Activated CD8-positive, alpha-beta T cell treated with anti-CD3 and anti-CD28 coated beads, Interleukin-2, amount 10 ng/mL, durations not matched to agents 7 days and 5 days (primary cell): ENCODE measurements around the gene CHST5. TPM values are rescaled to one million over a fixed set of nuclear protein-coding genes. Genes with fewer than 3 reads are reported as not detected.
"Not testable (repeated sequence)": the region's sequence is repeated elsewhere in the genome, so short reads cannot be mapped to it uniquely, and the experiment has no call there.

Experiments used
- ATAC-seq: fragments of 150-1000 bp; cut with Tn5 transposase; one replicate; pipeline ENCODE4 v1.10.0; 2021; ENCODE audit warnings: moderate library complexity
- CTCF ChIA-PET: fragments of 350-600 bp; sonication (Branson Sonifier 250); formaldehyde crosslinking; loops from one replicate; lab custom pipeline; 2021; ENCODE audit warnings: antibody characterized with exemption; lab: Charles Lee
- POLR2A ChIA-PET: fragments of 350-600 bp; sonication (Branson Sonifier 250); formaldehyde crosslinking; loops from one replicate; lab custom pipeline; 2021; ENCODE audit warnings: antibody characterized with exemption; lab: Charles Lee
- DNase-seq: peaks from one replicate; pipeline ENCODE4 v3.0.0-alpha.2; 2020
- H3K27ac Mint-ChIP-seq: one replicate; pipeline ENCODE4 v1.8.0; 2021; ENCODE audit warnings: mild to moderate bottlenecking, mixed read lengths
- H3K27me3 Mint-ChIP-seq: one replicate; pipeline ENCODE4 v1.8.0; 2021; ENCODE audit warnings: low read depth, mixed read lengths
- H3K36me3 Mint-ChIP-seq: one replicate; pipeline ENCODE4 v1.8.0; 2021; ENCODE audit warnings: low read depth, mixed read lengths
- H3K4me1 Mint-ChIP-seq: one replicate; pipeline ENCODE4 v1.8.0; 2021; ENCODE audit warnings: low read depth, mixed read lengths
- H3K4me3 Mint-ChIP-seq: one replicate; pipeline ENCODE4 v1.8.0; 2021; ENCODE audit warnings: mild to moderate bottlenecking, mixed read lengths
- H3K9me3 Mint-ChIP-seq: one replicate; pipeline ENCODE4 v1.8.0; 2022; ENCODE audit warnings: mixed read lengths; ENCODE audit not compliant: insufficient read depth
- total RNA-seq, 2 experiments: library from RNA; stranded (reverse); gene quantifications; one replicate each; pipeline ENCODE4 v1.2.3, GENCODE V29; 2021

Gene CHST5
- total RNA-seq, 2 experiments from 2014 or later = not detected

DNA sequence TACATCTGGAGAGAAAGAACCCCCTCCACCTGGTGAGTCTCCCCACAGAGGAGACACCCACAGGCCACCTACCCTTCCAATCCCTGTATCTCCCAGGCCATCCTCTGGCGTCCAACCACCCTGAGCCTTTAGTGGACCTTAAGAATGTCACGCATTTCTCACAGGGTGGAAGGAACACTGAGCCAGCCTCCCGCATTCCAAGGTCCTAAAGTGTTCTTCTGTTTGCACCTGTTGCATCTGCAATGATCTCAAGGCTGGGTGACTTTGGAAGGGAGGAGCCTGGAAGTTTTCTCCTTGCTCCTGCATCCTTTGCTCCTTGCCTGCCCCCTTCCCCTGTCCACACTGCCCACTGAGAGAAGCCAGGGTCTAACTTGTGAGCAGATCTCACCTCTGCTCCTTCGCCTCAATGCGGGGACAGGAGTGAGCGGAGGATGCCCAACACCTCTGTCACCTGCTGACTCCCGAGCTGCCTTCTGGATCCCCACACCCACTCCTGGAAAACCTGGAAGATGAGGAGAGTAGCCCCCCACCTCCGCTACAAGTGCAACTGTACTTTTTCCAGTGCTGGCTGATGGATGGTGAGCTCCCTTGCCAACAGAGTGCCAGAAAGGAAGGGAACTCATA is 3.7 kb downstream of the CHST5 start:
- Mint-ChIP-seq H3K4me1 (no peaks in the 10 kb centered on the region), H3K4me3 (no peak overlapping the region), H3K9me3 (no peaks in the 10 kb centered on the region), H3K36me3 (no peaks in the 10 kb centered on the region), H3K27ac (no peak overlapping the region), H3K27me3 (no peaks in the 10 kb centered on the region)
- ATAC-seq = no peak
- CTCF ChIA-PET = interaction anchor here (1.3 kb wide), 1 partner anchor 67 kb away, joined by 3 read pairs; no protein-coding TSS in a partner anchor
- POLR2A ChIA-PET = no interaction called here
- DNase-seq = no peak

DNA sequence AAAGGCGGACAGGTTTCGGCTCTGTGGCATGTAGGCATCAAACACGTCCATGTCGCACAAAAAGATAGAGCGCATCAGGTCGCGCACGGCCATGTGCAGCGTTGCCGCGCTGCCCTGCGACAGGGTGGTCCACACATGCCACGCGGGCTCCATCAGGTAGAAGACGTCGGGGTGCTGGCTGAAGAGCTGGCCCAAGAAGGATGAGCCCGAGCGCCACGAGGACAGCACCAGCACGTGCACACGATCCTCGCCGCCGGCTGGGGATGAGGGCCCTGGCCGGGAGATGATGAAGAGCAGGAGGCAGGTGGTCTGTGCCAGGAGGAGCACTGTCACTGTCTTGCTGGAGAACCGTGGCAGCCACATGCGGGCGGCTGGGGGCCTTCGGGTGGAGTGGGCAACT is 5.9 kb downstream of the CHST5 start:
- Mint-ChIP-seq H3K4me1 (no peaks in the 10 kb centered on the region), H3K9me3 (no peaks in the 10 kb centered on the region), H3K4me3 (no peak overlapping the region), H3K27me3 (no peaks in the 10 kb centered on the region), H3K36me3 (no peaks in the 10 kb centered on the region), H3K27ac (no peak overlapping the region)
- ChIA-PET POLR2A (no interaction called here), CTCF (no interaction called here)
- ATAC-seq (no peak), DNase-seq (no peak)

DNA sequence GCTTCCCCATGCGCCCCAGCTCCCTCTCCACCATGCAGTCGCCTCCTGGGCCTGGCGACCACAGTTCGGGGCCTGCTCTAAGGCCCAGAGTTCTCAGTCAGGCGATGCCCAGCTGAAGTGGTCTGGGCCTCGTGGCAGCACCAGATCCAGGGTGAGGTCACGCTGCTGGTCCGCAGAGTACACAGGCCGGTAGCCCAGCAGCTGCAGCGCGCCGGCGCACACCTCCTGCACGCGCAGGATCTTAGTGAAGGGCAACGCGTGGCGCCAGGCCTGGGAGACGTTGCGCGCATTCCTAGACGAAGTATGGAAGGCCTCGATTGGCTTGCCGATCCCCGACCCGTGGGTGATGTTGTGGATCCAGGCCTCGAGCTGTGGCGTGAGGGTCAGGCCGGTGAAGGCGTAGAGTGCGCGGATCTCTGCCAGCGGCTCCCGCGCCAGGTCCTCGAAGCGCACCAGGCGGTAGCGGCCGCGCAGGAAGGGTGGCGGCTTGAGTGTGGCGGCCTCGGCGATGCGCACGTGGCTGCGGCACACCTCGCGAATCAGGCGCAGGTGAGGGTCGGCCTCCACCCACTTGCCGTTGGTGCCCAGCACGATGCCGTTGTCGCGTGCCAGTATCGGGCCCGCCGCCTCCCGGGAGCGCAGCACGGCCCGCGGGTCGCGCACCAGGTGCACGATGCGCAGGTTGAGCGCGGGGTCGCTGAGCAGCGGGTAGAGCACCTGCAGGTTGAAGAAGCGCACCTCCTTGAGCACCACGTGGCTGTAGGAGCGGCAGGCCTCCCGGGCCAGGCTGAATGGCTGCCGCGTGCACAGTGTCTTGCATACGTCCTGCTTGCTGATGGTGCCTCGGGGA is 6.6 kb downstream of the CHST5 start:
- ATAC-seq = no peak
- CTCF ChIA-PET = no interaction called here
- H3K27ac Mint-ChIP-seq = no peak overlapping the region
- H3K36me3 Mint-ChIP-seq = no peaks in the 10 kb centered on the region
- POLR2A ChIA-PET = no interaction called here
- no peaks in the 10 kb centered on the region for H3K9me3 Mint-ChIP-seq
- H3K4me3 Mint-ChIP-seq = no peak overlapping the region
- no peak for DNase-seq
- H3K27me3 Mint-ChIP-seq = no peaks in the 10 kb centered on the region
- no peaks in the 10 kb centered on the region for H3K4me1 Mint-ChIP-seq

DNA sequence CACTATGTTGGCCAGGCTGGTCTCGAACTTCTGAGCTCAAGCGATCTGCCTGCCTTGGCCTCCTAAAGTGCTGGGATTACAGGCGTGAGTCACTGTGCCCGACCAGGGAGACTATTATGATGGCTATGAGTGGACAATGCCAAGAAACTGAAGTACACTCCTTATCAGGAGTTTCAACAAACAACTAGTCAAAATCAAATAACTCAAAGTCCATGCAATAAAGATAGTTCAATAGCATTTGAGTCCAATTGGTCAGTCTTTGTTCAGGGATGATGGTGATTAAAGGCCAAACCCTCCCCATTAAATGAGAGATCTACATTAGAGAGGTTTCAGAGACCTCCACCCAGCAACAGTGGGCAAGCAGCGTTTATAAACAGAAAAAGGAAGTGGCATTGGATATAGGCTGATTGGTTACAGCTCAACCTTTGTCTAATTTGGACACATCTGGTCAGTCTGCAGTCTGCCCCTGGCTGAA is 8.0 kb downstream of the CHST5 start:
- ChIA-PET POLR2A (no interaction called here), CTCF (interaction anchor here (1.3 kb wide), 1 partner anchor 11 kb away, joined by 4 read pairs; no protein-coding TSS in a partner anchor)
- Mint-ChIP-seq H3K27me3 (no peaks in the 10 kb centered on the region), H3K4me1 (no peaks in the 10 kb centered on the region), H3K9me3 (no peaks in the 10 kb centered on the region), H3K36me3 (no peaks in the 10 kb centered on the region), H3K27ac (no peak overlapping the region), H3K4me3 (no peak overlapping the region)
- no peak for DNase-seq
- no peak for ATAC-seq

DNA sequence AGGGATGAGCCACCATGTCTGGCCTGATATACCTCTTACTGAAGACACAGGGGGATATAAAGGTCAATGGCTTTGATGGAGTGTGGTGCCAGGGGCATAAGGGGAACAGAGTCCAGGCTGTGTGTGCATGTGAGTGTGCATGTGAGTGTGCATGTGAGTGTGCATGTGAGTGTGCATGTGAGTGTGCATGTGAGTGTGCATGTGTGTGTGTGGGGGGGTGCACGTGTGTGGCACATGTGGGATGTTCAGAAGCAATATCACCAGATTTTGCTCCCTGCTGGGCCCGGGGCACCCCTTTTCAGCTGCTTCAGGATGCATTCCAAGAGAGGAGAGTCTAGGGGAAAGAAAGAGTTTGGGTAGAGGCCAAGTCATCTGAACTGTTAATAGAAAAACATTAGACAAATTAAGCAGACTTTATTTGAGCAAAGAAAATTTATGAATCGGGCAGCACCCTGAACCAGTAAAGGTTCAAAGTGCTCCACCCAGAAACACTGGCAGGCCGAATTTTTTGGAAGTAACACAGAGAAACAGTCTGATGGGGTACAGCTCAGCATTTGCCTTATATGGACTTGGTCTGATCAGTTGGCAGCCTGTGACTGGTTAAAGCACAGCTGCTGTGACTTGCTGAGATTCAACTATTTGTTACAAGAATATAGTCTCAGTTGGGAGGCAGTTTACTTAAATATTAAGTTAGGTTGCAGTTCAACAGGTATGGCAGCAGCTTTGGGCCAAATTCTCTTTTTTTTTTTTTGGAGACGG is 9.7 kb downstream of the CHST5 start:
- no peaks in the 10 kb centered on the region for H3K4me1 Mint-ChIP-seq
- H3K4me3 Mint-ChIP-seq = no peak overlapping the region
- ATAC-seq (no peak), DNase-seq (no peak)
- no peaks in the 10 kb centered on the region for H3K36me3 Mint-ChIP-seq
- no peak overlapping the region for H3K27ac Mint-ChIP-seq
- POLR2A ChIA-PET = interaction anchor here (0.6 to 0.7 kb wide), 2 partner anchors 62 to 704 kb away, joined by 3 read pairs; no protein-coding TSS in a partner anchor
- CTCF ChIA-PET = no interaction called here
- H3K27me3 Mint-ChIP-seq = no peaks in the 10 kb centered on the region
- no peaks in the 10 kb centered on the region for H3K9me3 Mint-ChIP-seq

DNA sequence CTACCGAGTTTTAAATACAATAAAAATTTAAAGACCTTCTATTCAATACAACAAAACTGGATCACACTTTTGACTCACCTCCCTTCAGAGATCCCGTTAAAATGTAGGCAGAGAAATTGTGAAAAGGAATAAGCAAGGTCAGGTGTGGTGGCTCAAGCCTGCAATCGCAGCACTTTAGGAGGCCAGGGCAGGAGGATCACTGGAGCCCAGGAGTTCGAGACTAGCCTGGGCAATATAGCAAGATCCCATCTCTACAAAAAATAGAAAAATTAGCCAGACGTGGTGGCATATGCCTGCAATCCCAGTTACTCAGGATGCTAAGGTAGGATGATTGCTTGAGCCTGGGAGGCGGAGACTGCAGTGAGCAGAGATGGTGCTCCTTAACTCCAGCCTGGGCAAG is 16.7 kb downstream of the CHST5 start:
- ATAC-seq (no peak), DNase-seq (no peak)
- H3K27ac Mint-ChIP-seq = no peak overlapping the region
- ChIA-PET CTCF (interaction anchor here (0.8 to 1.2 kb wide), 2 partner anchors 31 to 102 kb away, joined by 3 to 5 read pairs; no protein-coding TSS in a partner anchor), POLR2A (no interaction called here)
- H3K9me3 Mint-ChIP-seq = no peaks in the 10 kb centered on the region
- no peak overlapping the region for H3K4me3 Mint-ChIP-seq
- peaks cover 13% of the 10 kb centered on the region for H3K4me1 Mint-ChIP-seq
- no peaks in the 10 kb centered on the region for H3K36me3 Mint-ChIP-seq
- H3K27me3 Mint-ChIP-seq = no peaks in the 10 kb centered on the region

DNA sequence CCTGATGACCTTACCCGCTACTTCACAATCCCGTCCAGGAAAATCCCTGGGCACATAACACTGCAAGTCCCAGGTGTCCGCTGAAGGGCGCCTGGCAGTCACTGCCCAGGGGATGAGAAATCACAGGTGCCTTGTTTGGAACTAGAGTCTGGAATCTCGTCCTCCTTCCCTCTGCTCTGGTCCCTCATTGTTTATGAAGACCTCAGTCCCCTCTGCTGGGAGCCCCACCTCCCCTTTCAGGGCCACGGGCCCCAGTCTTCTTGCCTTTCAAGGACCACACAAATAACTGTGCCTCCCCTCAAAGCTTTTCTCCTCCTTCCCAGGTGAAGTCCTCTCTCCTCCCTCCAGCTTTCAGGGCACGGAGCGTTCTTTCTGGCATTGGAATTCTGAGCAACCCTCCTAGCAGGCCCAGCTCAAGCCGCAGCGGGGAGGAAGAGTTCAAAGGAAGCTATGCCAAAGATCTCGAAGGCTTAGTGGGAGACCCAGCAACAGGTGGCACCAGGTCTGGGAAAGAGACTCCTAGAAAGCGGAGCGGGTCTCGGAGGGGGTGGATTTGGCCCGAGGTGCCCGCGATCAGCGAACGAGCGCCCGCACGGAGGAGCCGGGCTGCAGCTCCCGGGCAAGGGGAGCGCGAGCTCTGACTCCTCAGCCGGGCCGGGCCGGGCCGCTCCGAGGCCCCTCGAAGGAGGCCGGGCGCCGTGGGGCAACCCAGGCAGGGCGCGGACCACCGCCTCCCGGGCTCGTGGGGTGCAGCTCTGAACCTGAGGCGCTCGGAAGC is 19.5 kb downstream of the CHST5 start:
- Mint-ChIP-seq H3K4me3 (peak overlapping the region; percentile 92), H3K4me1 (peaks cover 13% of the 10 kb centered on the region), H3K27ac (peak overlapping the region; percentile 8)
- not testable (repeated sequence) for H3K9me3 Mint-ChIP-seq, H3K36me3 Mint-ChIP-seq, H3K27me3 Mint-ChIP-seq
- DNase-seq (peak; percentile 38), ATAC-seq (peak; percentile 50)
- CTCF ChIA-PET = interaction anchor here (0.7 to 3.5 kb wide), 39 partner anchors 8 to 490 kb away, joined by 3 to 20 read pairs (median 5); partner anchors contain the start of genes ADAT1, CHST6, GABARAPL2 and KARS1
- POLR2A ChIA-PET = interaction anchor here (0.6 to 2.1 kb wide), 6 partner anchors 49 to 532 kb away, joined by 3 to 7 read pairs (median 6); partner anchors contain the start of genes CFDP1, GABARAPL2 and WDR59

DNA sequence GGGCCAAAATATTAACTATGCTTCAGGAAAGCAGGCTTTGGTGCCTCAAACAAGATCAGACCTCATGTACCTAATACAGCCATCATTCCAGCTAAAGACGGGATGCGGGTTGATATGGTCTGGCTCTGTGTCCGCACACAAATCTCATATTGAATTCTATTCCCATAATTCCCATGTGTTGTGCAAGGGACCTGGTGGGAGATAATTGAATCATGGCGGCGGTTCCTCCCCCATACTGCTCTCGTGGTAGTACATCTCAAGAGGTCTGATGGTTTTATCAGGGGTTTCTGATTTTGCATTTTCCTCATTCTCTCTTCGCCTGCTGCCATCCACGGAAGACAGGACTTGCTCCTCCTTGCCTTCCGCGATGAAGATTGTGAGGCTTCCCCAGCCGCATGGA is 21.6 kb downstream of the CHST5 start:
- no peak overlapping the region for H3K27ac Mint-ChIP-seq
- DNase-seq (no peak), ATAC-seq (no peak)
- ChIA-PET CTCF (interaction anchor here (1.4 kb wide), 1 partner anchor 42 kb away, joined by 5 read pairs; no protein-coding TSS in a partner anchor), POLR2A (no interaction called here)
- H3K9me3 Mint-ChIP-seq = no peaks in the 10 kb centered on the region
- H3K4me1 Mint-ChIP-seq = peaks cover 13% of the 10 kb centered on the region
- no peak overlapping the region for H3K4me3 Mint-ChIP-seq
- no peaks in the 10 kb centered on the region for H3K27me3 Mint-ChIP-seq
- H3K36me3 Mint-ChIP-seq = no peaks in the 10 kb centered on the region

DNA sequence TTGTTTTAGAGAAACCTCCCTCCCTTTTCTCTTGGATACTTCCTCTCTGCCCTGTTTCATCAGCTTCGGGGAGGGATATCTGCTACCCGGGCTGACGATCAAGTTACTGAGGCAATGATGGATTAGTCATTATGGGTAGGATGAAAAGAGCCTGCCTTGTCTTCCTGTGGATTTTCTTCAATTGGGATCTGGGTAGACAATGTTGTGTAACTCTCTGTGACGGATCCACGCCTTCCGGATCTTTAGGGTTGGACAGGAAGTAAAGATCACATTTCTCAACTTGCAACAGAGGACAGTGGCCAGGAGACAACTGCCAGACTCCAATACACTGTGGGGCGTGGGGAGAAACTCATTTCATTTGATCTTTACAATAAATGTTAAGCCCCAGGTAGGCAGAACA is 29.3 kb downstream of the CHST5 start:
- Mint-ChIP-seq H3K4me1 (no peaks in the 10 kb centered on the region), H3K4me3 (no peak overlapping the region), H3K27ac (no peak overlapping the region), H3K9me3 (no peaks in the 10 kb centered on the region), H3K27me3 (peaks cover 25% of the 10 kb centered on the region), H3K36me3 (no peaks in the 10 kb centered on the region)
- CTCF ChIA-PET = no interaction called here
- ATAC-seq (no peak), DNase-seq (no peak)
- POLR2A ChIA-PET = no interaction called here

DNA sequence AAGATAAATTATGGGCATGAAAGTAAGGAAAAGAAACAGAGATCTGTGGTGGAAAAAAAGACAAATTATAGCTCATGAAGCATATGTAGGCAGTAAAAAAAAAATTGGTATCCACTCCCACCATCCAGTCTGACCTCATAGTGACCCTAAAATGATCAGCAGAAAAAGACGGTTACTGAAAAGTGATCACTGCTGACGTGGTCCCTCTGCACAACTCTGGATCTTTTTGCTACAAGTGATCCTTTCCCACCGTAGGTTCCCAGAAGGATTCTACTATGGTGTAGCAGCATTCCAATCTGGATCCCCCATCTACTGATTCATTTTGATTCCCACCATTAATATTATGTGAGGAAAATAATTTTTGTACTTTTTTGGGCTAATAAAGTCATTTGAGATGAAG is 29.8 kb downstream of the CHST5 start:
- Mint-ChIP-seq H3K9me3 (no peaks in the 10 kb centered on the region), H3K36me3 (no peaks in the 10 kb centered on the region), H3K27ac (no peak overlapping the region), H3K27me3 (peaks cover 25% of the 10 kb centered on the region), H3K4me3 (no peak overlapping the region), H3K4me1 (no peaks in the 10 kb centered on the region)
- POLR2A ChIA-PET = no interaction called here
- ATAC-seq (no peak), DNase-seq (no peak)
- CTCF ChIA-PET = interaction anchor here (0.9 kb wide), 1 partner anchor 11 kb away, joined by 3 read pairs; no protein-coding TSS in a partner anchor

DNA sequence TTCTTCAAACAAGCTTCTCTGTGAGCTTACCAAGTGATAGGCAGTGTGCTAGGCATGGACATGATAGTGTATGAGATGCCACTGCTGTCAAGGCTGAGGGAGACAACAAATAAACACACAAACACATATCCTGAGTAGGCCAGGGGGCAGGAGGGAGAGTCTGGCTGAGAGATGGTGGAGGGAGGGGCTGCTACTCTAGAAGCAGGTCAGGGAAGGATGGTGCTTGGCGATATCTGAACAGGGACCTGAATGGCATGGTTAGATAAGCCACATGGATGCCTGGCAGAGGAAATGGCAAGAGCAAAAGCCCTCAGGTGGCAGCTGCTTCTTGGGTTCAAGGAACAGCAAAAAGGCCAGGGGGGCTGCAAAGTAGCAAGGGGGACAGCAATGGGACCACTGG is 32.1 kb downstream of the CHST5 start:
- CTCF ChIA-PET = no interaction called here
- Mint-ChIP-seq H3K4me1 (no peaks in the 10 kb centered on the region), H3K36me3 (no peaks in the 10 kb centered on the region), H3K9me3 (no peaks in the 10 kb centered on the region), H3K27me3 (peaks cover 25% of the 10 kb centered on the region), H3K27ac (no peak overlapping the region), H3K4me3 (no peak overlapping the region)
- POLR2A ChIA-PET = no interaction called here
- ATAC-seq = no peak
- DNase-seq = no peak
